NCI-H446 (cell line): ENCODE data around the gene AARSD1.
A peak's percentile ranks its signal among the peaks of the same experiment; 100 is the strongest.
"Not testable (repeated sequence)": the region's sequence is repeated elsewhere in the genome, so short reads cannot be mapped to it uniquely, and the experiment has no call there.

Source experiments
- DNase-seq, 2 experiments: peaks; one replicate each; lab custom pipeline; 2025; lab: John Stamatoyannopoulos, UW

The AARSD1 gene

GRCh38 chr17:42964161-42964932 lies at the start of gene AARSD1:
Gene AARSD1 (minus strand): TSS chr17:42964454. CDS start chr17:42964440, 14 bp downstream.
- peak; percentile 78 to 90 for DNase-seq

DNA sequence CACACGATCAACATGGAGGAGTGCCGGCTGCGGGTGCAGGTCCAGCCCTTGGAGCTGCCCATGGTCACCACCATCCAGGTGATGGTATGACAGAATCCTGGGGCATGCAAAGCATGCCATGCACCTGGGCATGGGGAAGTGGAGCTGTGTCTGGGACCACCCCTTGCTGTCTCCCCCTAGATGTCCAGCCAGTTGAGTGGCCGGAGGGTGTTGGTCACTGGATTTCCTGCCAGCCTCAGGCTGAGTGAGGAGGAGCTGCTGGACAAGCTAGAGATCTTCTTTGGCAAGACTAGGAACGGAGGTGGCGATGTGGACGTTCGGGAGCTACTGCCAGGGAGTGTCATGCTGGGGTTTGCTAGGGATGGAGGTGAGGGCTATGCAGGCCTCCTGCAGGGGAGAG lies 49.0 kb upstream of the AARSD1 start:
- DNase-seq: no peak

DNA sequence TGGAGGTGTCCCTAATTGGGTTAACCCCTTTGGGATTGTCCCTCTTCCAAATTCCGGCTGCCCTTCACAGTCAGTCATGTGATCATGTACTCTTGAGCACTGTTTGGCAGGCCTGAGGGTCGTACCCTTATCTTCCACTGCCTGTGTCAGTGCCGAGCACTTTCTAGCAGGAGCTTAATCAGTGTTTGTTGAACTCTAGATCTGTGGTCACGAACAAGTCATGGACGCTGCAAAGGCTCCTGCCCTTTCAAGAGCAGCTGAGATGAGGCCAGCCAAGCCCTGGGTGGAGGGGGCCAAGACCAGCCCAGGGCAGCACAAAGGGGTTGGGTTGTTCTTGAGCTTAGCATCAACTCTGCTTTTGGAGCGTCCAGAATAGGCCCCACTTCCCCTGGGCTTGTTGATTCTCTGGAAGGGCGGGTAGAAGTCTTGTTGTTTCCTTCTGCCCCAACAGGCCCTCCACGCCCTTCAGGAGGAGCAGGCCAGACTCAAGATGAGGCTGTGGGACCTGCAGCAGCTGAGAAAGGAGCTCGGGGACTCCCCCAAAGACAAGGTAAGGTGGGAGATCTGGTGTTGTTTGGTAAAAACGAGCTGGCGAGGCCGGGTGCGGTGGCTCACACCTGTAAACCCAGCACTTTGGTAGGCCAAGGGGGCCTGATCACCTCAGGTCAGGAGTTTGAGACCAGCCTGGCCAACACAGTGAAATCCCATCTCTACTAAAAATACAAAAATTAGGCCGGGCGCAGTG lies 47.6 kb upstream of the AARSD1 start:
- no peak for DNase-seq

GRCh38 chr17:43010667-43011308 lies 46.5 kb upstream of the AARSD1 start:
- no peak for DNase-seq

DNA sequence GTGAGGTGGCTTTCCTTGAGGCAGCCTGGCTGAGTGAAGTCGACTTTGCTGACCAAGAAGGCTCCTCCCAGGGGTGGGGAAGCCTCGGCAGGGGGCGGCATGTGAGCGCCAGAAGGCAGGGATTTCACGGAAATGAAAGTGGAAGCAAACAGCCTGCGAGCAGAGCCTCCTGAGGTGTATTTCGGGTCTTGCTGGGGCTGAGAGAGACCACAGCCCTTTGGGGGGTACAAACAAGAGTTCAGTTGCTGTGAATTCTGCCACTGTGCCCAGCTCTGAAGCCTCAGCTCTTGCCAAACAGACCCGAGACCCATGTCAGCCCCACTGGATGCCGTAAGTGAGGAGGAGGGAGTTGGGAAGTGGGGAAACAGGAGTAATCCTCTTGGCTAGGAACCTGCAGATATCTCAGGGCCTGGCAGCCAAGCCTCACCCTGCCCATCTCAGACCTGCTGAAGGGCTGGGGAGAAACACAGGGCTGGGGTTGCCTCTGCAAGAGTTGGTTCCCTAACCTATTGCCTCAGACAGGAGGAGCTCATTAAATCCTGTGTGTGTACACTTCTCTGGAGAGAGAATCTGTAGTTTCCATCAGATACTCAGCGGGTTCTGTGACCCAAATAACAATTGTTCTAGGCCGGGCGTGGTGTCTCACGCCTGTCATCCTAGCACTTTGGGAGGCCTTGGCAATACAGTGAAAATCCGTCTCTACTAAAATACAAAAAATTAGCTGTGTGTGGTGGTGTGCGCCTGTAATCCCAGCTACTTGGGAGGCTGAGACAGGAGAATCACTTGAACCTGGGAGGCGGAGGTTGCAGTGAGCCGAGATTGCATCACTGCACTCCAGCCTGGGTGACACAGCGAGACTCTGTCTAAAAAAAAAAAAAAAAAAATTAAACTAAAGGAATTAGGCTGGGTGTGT lies 42.6 kb upstream of the AARSD1 start, which contains the start of gene IFI35:
TSS of gene IFI35 (plus strand) at position 146 of the 913 bp plus-strand sequence. CDS start at position 310, 164 bp downstream.
- no peak for DNase-seq

DNA sequence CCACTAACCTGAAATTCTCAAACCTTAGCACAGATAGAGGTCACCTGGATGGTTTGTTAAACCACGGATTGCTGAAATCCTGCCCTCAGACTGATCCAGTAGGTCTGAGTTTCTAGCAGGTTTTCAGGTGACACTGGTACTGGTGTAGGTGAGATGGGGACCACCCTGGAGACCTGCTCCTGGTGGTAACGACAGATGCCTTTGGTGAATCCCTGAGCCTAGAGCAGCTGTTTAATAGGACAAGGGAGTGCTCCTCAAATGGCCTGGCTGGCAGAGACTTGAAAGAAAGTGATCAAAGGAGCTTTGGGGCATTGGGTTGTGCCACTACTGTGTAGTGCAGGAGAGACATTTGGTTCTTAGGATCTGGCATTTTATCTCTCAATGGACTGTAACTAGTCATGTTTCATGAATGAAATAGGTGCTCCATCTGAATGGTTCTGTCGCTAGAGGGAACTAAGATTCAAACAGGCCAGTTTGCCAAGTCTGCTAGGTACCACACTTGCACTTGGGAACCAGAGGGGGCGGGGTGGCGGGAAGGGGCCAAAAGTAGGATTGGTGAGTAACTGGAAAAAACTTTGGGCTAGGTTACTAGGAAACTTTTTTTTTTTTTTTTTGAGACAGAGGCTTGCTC lies 39.4 kb upstream of the AARSD1 start:
- DNase-seq: no peak

DNA sequence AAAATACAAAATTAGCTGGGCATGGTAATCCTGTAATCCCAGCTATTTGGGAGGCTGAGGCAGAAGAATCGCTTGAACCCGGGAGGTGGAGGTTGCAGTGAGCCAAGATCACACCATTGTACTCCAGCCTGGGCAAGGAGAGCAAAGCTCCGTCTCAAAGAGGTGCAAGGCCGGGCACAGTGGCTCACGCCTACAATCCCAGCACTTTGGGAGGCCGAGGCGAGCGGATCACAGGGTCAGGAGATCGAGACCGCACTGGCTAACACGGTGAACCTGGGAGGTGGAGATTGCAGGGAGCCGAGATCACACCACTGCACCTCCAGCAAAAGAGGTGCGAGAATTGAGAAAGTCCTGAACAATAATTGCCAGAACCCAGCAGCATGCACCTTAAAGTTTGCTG lies 36.6 kb upstream of the AARSD1 start:
- DNase-seq: not testable (repeated sequence)

DNA sequence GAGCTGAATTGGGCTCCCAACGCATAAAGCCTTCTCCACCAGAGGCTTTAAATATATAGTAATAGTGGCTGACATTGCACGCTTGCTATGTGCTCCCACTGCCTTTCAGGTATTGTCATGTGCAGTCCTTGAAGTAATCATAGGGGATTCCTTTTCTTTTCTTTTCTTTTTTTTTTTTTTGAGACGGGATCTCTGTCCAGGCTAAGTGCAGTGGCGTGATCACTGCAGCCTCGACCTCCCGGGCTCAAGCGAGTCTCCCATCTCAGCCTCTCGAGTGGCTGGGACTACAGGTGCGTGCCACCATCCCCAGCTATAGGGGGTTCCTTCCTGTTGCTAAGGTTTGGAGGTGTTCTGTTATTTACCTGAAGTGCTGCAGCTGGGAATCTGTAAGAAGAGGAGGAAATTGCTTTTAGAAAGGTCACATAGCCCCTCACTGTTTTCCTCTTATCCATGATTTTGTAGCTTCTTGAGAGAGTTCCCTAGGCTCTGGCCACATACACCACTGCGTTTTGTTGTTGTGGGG lies 34.8 kb upstream of the AARSD1 start:
- no peak for DNase-seq

- DNase-seq: peak; percentile 98 to 99
Measured at GRCh38 chr17:42997984-42998938, 34.0 kb upstream of the AARSD1 start, which contains the start of gene RPL27. Gene RPL27 (plus strand): TSS chr17:42998419. CDS start chr17:42998751, 332 bp downstream.

GRCh38 chr17:42997390-42997983 lies 33.2 kb upstream of the AARSD1 start:
- no peak for DNase-seq

DNA sequence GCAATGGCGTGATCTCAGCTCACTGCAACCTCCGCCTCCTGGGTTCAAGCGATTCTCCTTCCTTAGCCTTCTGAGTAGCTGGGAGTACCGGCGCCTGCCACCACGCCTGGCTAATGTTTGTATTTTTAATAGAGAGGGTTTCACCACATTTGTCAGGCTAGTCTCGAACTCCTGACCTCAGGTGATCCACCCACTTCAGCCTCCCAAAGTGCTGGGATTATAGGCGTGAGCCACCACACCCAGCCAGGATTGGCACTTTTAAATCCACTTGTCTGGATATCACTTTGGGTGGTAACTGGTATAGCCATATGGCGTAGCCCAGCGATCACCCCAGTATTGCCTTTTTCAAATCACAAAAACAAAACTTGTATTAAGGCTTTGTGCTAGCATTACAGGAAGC lies 29.7 kb upstream of the AARSD1 start:
- not testable (repeated sequence) for DNase-seq

GRCh38 chr17:42992872-42993271 lies 28.6 kb upstream of the AARSD1 start:
- no peak for DNase-seq

- no peak for DNase-seq
Measured at GRCh38 chr17:42991471-42991870, 27.2 kb upstream of the AARSD1 start.

- no peak for DNase-seq
Measured at GRCh38 chr17:42989726-42990652, 25.7 kb upstream of the AARSD1 start.

DNA sequence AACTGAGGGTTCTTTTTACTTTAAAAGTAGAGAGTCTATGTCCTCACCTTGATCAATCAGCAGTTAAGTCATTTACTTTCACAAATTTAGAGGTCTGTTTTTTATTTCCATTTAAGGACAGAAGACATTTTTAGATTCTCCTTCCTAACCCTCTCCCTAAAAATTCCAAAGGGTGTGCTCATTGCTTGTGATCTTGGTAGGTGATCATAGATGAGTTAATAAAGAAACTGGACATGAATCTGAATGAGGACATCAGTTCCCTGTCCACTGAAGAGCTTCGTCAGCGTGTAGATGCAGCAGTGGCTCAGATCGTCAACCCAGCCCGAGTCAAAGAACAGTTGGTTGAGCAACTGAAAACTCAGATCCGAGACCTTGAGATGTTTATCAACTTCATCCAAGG lies 24.9 kb upstream of the AARSD1 start:
- no peak for DNase-seq

DNA sequence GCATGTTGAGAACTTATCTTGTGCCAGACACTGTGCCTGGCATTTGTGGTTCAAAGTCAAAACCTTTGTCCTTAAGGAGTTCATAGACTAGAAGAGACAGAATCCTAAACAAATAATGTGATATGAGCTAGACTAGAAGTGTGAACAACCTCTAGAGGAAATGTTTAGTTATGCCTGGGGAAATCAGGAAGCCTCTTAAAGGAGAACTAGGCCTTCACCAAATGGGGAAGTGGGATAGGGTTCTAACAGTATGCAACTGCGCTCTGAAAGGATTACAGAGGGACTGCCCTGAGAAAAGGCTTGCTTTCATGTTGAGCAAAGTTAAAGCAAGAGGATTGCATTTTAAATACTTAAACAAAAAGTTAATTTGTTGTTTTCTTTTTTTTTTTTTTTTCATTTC lies 21.0 kb upstream of the AARSD1 start:
- DNase-seq: no peak

- no peak for DNase-seq
Measured at GRCh38 chr17:42982266-42982665, 18.0 kb upstream of the AARSD1 start.

DNA sequence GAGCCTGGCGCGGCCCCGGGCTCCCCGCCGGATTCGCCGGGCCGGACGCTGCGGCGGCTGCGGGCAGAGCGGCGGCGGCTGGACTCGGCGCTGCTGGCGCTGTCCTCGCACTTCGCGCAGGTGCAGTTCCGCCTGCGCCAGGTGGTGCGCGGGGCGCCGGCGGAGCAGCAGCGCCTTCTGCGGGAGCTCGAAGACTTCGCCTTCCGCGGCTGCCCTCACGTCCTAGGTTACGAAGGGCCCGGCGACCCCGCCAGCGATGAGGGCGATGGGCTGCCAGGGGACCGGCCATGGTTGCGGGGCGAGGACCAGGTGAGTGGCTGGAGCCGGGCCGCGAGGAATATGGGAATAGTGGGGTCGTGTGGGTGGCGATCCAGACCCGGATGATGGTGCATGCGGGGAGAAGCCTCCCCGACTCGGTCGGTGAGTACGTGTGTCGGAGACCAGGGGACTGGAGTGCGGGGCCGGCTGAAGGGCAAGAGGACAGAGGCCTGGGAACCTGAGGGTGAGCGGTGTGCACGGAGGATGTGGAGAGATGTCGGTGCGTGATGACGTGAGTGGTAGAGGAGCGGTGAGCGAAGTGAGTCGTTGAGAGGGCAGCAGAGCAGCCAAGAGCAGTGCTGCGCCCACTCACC lies 16.6 kb upstream of the AARSD1 start:
- no peak for DNase-seq
